GM18907 (cell line): Measurements from ENCODE around the gene RIOK3.

ENCODE experiments used
- ATAC-seq: cut with Tn5 transposase; IDR thresholded peaks from one replicate; pipeline ENCODE4 v1.9.1; 2021; ENCODE audit warnings: mild to moderate bottlenecking, moderate library complexity; ENCODE audit not compliant: unreplicated experiment

Gene RIOK3

GRCh38 chr18:23528580-23529472 is 75.7 kb downstream of the RIOK3 start:
- no peak for ATAC-seq

- no peak for ATAC-seq
These were observed 76.5 kb downstream of the RIOK3 start for GRCh38 chr18:23529604-23530003.

- ATAC-seq: no peak
These were observed 77.1 kb downstream of the RIOK3 start for GRCh38 chr18:23530195-23530594.

GRCh38 chr18:23531912-23532311 is 78.8 kb downstream of the RIOK3 start:
- ATAC-seq: no peak
